Cardiac septum (tissue), 1 donor: Measurements from ENCODE around the gene AGAP4. TPM values are rescaled to one million over a fixed set of nuclear protein-coding genes. Genes with fewer than 3 reads are reported as not detected.
"Not testable (repeated sequence)": the region's sequence is repeated elsewhere in the genome, so short reads cannot be mapped to it uniquely, and the experiment has no call there.

Experiments
- DNase-seq: peaks from one replicate; pipeline ENCODE4 v3.0.0-alpha.2; 2020; ENCODE audit warnings: low spot score
- intact Hi-C: fragments of 100-400 bp; cut with DNase I; formaldehyde crosslinking; loops from one replicate; pipeline ENCODE4 v1.14.0; 2022
- long read RNA-seq: library from polyadenylated mRNA; unstranded; transcript quantifications from one replicate; pipeline ENCODE4 v2.0.0, GENCODE V29; 2021
- total RNA-seq: library from RNA; stranded (reverse); fragmentation: NEBNext Ultra II Directional; extraction: Animal tissue kit (Norgen Biotek cat#: 25700); gene quantifications from one replicate; pipeline ENCODE4 v1.2.1, GENCODE V29; 2021
- donor health status: DM: no; HTN: no; CAD: no.

Gene AGAP4
- total RNA-seq, result 10.0 TPM
- long read RNA-seq, partial matches to known transcripts, result 1 of 1 reads
- long read RNA-seq, other reads (novel, unspliced or antisense), result 0 of 1 reads

- intact Hi-C loops, DNase-seq: not testable (repeated sequence)
Measured at GRCh38 chr10:45847400-45847799, at the start of gene AGAP4. AGAP4 (minus strand) TSS chr10:45847500; CDS start chr10:45847347, 153 bp downstream.

GRCh38 chr10:45890721-45891120 lies 43.4 kb upstream of the AGAP4 start:
- intact Hi-C loops, result not testable (repeated sequence)

GRCh38 chr10:45889539-45890230 lies 42.4 kb upstream of the AGAP4 start:
- DNase-seq, intact Hi-C loops: not testable (repeated sequence)

More at GRCh38 chr10:45890721-45891120, 43.4 kb upstream of the AGAP4 start:
- DNase-seq, result not testable (repeated sequence)

GRCh38 chr10:45882880-45883279 lies 35.6 kb upstream of the AGAP4 start:
- intact Hi-C loops, DNase-seq: not testable (repeated sequence)

- DNase-seq, intact Hi-C loops: not testable (repeated sequence)
Measured at GRCh38 chr10:45865404-45865803, 18.1 kb upstream of the AGAP4 start.

GRCh38 chr10:45864264-45864663 lies 17.0 kb upstream of the AGAP4 start:
- DNase-seq, intact Hi-C loops: not testable (repeated sequence)

GRCh38 chr10:45863632-45864031 lies 16.3 kb upstream of the AGAP4 start:
- intact Hi-C loops, DNase-seq: not testable (repeated sequence)

GRCh38 chr10:45857931-45858330 lies 10.6 kb upstream of the AGAP4 start:
- DNase-seq, intact Hi-C loops: not testable (repeated sequence)

GRCh38 chr10:45848467-45848866 lies 1.2 kb upstream of the AGAP4 start:
- DNase-seq, intact Hi-C loops: not testable (repeated sequence)

- DNase-seq, intact Hi-C loops: not testable (repeated sequence)
Measured at GRCh38 chr10:45822918-45823317, 24.4 kb downstream of the AGAP4 start.

GRCh38 chr10:45820107-45820830 lies 27.0 kb downstream of the AGAP4 start:
- DNase-seq, intact Hi-C loops: not testable (repeated sequence)

GRCh38 chr10:45819552-45819951 lies 27.7 kb downstream of the AGAP4 start:
- no peak for DNase-seq
- intact Hi-C loops, result no loop called here

GRCh38 chr10:45817912-45818311 lies 29.4 kb downstream of the AGAP4 start:
- no peak for DNase-seq
- intact Hi-C loops, result no loop called here

GRCh38 chr10:45817130-45817859 lies 30.0 kb downstream of the AGAP4 start:
- no peak for DNase-seq
- intact Hi-C loops, result no loop called here

GRCh38 chr10:45814146-45814545 lies 33.2 kb downstream of the AGAP4 start:
- intact Hi-C loops, DNase-seq: not testable (repeated sequence)

GRCh38 chr10:45812959-45813358 lies 34.3 kb downstream of the AGAP4 start:
- intact Hi-C loops, DNase-seq: not testable (repeated sequence)

GRCh38 chr10:45811075-45811474 lies 36.2 kb downstream of the AGAP4 start:
- intact Hi-C loops, result no loop called here
- DNase-seq, result no peak

GRCh38 chr10:45809837-45810236 lies 37.5 kb downstream of the AGAP4 start:
- intact Hi-C loops, result no loop called here
- DNase-seq, result no peak

GRCh38 chr10:45804996-45805395 lies 42.3 kb downstream of the AGAP4 start:
- intact Hi-C loops, DNase-seq: not testable (repeated sequence)
